ENCODE measurements around the gene NT5C.
A peak's percentile ranks its signal among the peaks of the same experiment; 100 is the strongest.
"Not testable (repeated sequence)": the region's sequence is repeated elsewhere in the genome, so short reads cannot be mapped to it uniquely, and the experiment has no call there.

The NT5C gene

DNA sequence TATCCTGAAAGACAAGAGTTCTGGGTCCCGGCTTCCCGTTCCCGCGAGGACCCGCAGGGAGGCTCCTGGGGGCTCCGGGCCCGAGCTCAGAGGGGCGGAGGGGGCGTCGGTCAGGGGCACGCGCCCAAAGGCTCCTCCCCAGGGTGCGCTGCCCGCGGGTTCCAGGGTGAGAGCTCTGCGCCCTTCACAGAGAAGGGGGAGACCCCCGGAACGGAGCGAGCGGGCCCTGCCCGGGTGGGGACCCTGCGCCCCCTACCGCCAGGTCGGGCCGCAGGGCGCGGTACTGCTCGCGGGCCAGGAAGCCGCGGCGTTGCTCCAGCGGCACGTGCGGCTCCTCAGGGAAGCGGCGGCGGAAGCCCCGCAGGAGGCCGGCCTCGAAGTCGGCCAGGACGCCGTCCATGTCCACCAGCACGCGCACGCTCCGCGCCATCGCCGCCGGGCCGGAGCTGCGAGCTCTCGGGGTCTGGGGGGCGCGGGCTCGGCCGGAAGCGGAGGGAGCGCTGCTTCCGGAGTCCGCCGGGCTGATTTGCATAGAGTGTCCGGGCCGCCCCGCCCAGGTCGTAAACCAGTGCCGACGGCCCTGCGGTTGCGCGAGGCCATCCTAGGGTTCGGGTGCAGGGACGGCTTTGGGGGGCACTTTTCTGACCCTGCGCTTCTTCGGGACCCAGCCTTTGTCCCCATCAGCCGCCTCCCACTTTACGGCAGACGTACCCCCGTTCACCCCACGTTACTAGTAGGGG lies at the start of gene NT5C:
NT5C (minus strand) TSS at position 465 of the 740 bp plus-strand sequence; CDS start at position 430, 35 bp downstream.
- Histone ChIP-seq H3K36me3 (ENCODE audit: control insufficient read depth, insufficient read depth, low read length) (peaks cover 26% of the 10 kb centered on the region), H3K4me1 (ENCODE audit: control insufficient read depth, insufficient read depth, low read length) (peaks cover 2% of the 10 kb centered on the region), H3K9ac (ENCODE audit: low read depth, low read length) (peak within 1 kb of the TSS; percentile 94), H3K27me3 (ENCODE audit: control insufficient read depth, insufficient read depth, low read length) (no peaks in the 10 kb centered on the region), H3K4me3 (ENCODE audit: low read depth, low read length) (peak within 1 kb of the TSS; percentile 71), H3K9me3 (ENCODE audit: control insufficient read depth, insufficient read depth, low read length) (no peaks in the 10 kb centered on the region)

DNA sequence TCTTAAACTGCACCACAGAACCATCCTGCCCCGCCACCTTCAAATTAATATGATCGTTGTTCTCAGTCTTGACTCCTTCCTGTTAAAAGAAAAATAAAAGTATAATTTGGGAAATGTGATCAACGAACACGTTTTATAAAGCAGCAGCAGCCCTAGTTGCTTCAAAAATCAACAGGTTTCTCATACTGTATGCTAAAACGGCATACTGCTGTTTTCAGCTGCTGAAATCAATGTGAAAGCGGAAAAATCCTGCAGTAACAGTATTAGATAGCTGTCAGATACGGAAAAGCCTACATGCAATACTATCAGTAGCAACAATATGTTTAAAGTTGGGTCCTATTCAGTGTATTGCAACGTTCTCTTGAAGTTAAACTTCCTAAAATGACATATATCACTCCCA lies 49.6 kb upstream of the NT5C start:
- Histone ChIP-seq H3K27me3 (ENCODE audit: control insufficient read depth, insufficient read depth, low read length) (no peaks in the 10 kb centered on the region), H3K4me1 (ENCODE audit: control insufficient read depth, insufficient read depth, low read length) (peaks cover 6% of the 10 kb centered on the region), H3K4me3 (ENCODE audit: low read depth, low read length) (peak overlapping the region; percentile 89), H3K9me3 (ENCODE audit: control insufficient read depth, insufficient read depth, low read length) (no peaks in the 10 kb centered on the region), H3K36me3 (ENCODE audit: control insufficient read depth, insufficient read depth, low read length) (peaks cover 25% of the 10 kb centered on the region), H3K9ac (ENCODE audit: low read depth, low read length) (no peak overlapping the region)

DNA sequence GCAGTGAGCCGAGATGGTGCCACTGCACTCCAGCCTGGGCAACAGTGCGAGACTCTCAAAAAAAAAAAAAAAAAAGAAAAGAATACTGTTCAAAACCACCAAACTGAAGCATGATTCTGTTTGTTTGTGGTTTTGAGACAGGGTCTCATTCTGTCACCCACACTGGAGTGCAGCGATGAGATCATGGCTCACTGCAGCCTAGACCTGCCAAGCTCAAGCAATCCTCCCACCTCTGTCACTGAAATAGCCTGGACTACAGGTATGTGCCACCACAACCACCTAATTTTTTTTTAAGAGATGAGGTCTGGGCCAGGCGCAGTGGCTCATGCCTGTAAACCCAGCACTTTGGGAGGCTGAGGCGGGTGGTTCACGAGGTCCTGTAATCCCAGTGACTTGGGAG lies 46.9 kb upstream of the NT5C start:
- no peak overlapping the region for H3K4me3 ChIP-seq (ENCODE audit: low read depth, low read length)
- no peaks in the 10 kb centered on the region for H3K9me3 ChIP-seq (ENCODE audit: control insufficient read depth, insufficient read depth, low read length)
- H3K9ac ChIP-seq (ENCODE audit: low read depth, low read length) = no peak overlapping the region
- H3K27me3 ChIP-seq (ENCODE audit: control insufficient read depth, insufficient read depth, low read length) = no peaks in the 10 kb centered on the region
- H3K4me1 ChIP-seq (ENCODE audit: control insufficient read depth, insufficient read depth, low read length) = peaks cover 6% of the 10 kb centered on the region
- H3K36me3 ChIP-seq (ENCODE audit: control insufficient read depth, insufficient read depth, low read length) = peaks cover 43% of the 10 kb centered on the region

DNA sequence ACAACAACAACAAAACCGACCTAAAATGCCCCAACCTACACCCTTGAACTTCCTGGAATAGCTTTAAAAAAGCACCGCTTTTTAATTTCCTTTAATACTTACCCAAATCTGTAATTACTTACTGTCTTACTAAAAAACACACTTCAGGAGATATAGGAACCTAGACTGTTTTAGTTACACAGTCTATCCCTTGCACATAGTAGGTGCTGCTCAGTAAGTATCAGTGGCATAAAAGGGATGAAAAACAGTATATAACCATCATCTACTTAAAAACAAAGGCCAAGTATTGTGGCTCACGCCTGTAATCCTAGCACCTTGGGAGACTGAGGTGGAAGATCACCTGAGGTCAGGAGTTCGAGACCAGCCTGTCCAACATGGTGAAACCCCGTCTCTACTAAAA lies 45.1 kb upstream of the NT5C start:
- Histone ChIP-seq H3K4me1 (ENCODE audit: control insufficient read depth, insufficient read depth, low read length) (peaks cover 6% of the 10 kb centered on the region), H3K4me3 (ENCODE audit: low read depth, low read length) (no peak overlapping the region), H3K9ac (ENCODE audit: low read depth, low read length) (no peak overlapping the region), H3K9me3 (ENCODE audit: control insufficient read depth, insufficient read depth, low read length) (no peaks in the 10 kb centered on the region), H3K36me3 (ENCODE audit: control insufficient read depth, insufficient read depth, low read length) (peaks cover 47% of the 10 kb centered on the region), H3K27me3 (ENCODE audit: control insufficient read depth, insufficient read depth, low read length) (no peaks in the 10 kb centered on the region)

DNA sequence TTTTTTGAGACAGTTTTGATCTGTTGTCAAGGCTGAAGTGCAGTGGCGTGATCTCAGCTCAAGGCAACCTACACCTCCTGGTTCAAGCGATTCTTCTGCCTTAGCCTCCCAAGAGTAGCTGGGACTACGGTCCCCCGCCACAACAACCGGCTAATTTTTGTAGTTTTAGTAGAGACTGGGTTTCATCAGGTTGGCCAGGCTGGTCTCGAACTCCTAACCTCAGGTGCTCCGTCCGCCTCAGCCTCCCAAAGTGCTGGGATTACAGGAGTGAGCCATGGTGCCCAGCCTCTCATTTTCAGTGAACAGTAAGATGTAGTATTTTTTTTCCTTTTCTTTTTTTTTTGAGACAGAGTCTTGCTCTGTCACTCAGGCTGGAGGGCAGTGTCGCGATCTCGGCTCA lies 43.5 kb upstream of the NT5C start:
- Histone ChIP-seq H3K27me3 (ENCODE audit: control insufficient read depth, insufficient read depth, low read length) (no peaks in the 10 kb centered on the region), H3K36me3 (ENCODE audit: control insufficient read depth, insufficient read depth, low read length) (peaks cover 41% of the 10 kb centered on the region), H3K9me3 (ENCODE audit: control insufficient read depth, insufficient read depth, low read length) (no peaks in the 10 kb centered on the region), H3K4me1 (ENCODE audit: control insufficient read depth, insufficient read depth, low read length) (no peaks in the 10 kb centered on the region), H3K9ac (ENCODE audit: low read depth, low read length) (no peak overlapping the region), H3K4me3 (ENCODE audit: low read depth, low read length) (no peak overlapping the region)

- Histone ChIP-seq H3K9me3 (ENCODE audit: control insufficient read depth, insufficient read depth, low read length) (no peaks in the 10 kb centered on the region), H3K4me1 (ENCODE audit: control insufficient read depth, insufficient read depth, low read length) (no peaks in the 10 kb centered on the region), H3K27me3 (ENCODE audit: control insufficient read depth, insufficient read depth, low read length) (no peaks in the 10 kb centered on the region), H3K4me3 (ENCODE audit: low read depth, low read length) (no peak overlapping the region), H3K9ac (ENCODE audit: low read depth, low read length) (no peak overlapping the region), H3K36me3 (ENCODE audit: control insufficient read depth, insufficient read depth, low read length) (peaks cover 37% of the 10 kb centered on the region)
Measured at GRCh38 chr17:75173526-75173925, 42.0 kb upstream of the NT5C start.

- H3K36me3 ChIP-seq (ENCODE audit: control insufficient read depth, insufficient read depth, low read length) = peaks cover 23% of the 10 kb centered on the region
- no peaks in the 10 kb centered on the region for H3K4me1 ChIP-seq (ENCODE audit: control insufficient read depth, insufficient read depth, low read length)
- H3K4me3 ChIP-seq (ENCODE audit: low read depth, low read length) = no peak overlapping the region
- H3K9me3 ChIP-seq (ENCODE audit: control insufficient read depth, insufficient read depth, low read length) = no peaks in the 10 kb centered on the region
- no peaks in the 10 kb centered on the region for H3K27me3 ChIP-seq (ENCODE audit: control insufficient read depth, insufficient read depth, low read length)
- no peak overlapping the region for H3K9ac ChIP-seq (ENCODE audit: low read depth, low read length)
Measured at GRCh38 chr17:75168998-75169397, 37.5 kb upstream of the NT5C start.

DNA sequence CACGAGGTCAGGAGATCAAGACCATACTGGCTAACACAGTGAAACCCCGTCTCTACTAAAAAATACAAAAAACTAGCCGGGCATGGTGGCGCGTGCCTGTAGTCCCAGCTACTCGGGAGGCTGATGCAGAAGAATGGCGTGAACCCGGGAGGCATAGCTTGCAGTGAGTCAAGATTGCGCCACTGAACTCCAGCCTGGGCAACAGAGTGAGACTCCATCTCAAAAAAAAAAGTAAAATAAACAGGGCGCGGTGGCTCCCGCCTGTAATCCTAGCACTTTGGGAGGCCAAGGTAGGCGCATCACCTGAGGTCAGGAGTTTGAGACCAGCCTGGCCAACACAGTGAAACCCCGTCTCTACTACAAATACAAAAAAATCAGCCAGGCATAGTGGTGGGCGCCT lies 33.1 kb upstream of the NT5C start:
- H3K4me3 ChIP-seq (ENCODE audit: low read depth, low read length); H3K9ac ChIP-seq (ENCODE audit: low read depth, low read length); H3K9me3 ChIP-seq (ENCODE audit: control insufficient read depth, insufficient read depth, low read length); H3K27me3 ChIP-seq (ENCODE audit: control insufficient read depth, insufficient read depth, low read length); H3K4me1 ChIP-seq (ENCODE audit: control insufficient read depth, insufficient read depth, low read length): not testable (repeated sequence)
- peaks cover 13% of the 10 kb centered on the region for H3K36me3 ChIP-seq (ENCODE audit: control insufficient read depth, insufficient read depth, low read length)

GRCh38 chr17:75163074-75163473 lies 31.5 kb upstream of the NT5C start:
- no peak overlapping the region for H3K9ac ChIP-seq (ENCODE audit: low read depth, low read length)
- no peaks in the 10 kb centered on the region for H3K27me3 ChIP-seq (ENCODE audit: control insufficient read depth, insufficient read depth, low read length)
- H3K4me1 ChIP-seq (ENCODE audit: control insufficient read depth, insufficient read depth, low read length) = no peaks in the 10 kb centered on the region
- H3K4me3 ChIP-seq (ENCODE audit: low read depth, low read length) = no peak overlapping the region
- H3K36me3 ChIP-seq (ENCODE audit: control insufficient read depth, insufficient read depth, low read length) = peaks cover 9% of the 10 kb centered on the region
- no peaks in the 10 kb centered on the region for H3K9me3 ChIP-seq (ENCODE audit: control insufficient read depth, insufficient read depth, low read length)

- H3K27me3 ChIP-seq (ENCODE audit: control insufficient read depth, insufficient read depth, low read length) = no peaks in the 10 kb centered on the region
- H3K4me3 ChIP-seq (ENCODE audit: low read depth, low read length) = no peak overlapping the region
- no peaks in the 10 kb centered on the region for H3K4me1 ChIP-seq (ENCODE audit: control insufficient read depth, insufficient read depth, low read length)
- H3K9me3 ChIP-seq (ENCODE audit: control insufficient read depth, insufficient read depth, low read length) = no peaks in the 10 kb centered on the region
- H3K36me3 ChIP-seq (ENCODE audit: control insufficient read depth, insufficient read depth, low read length) = no peaks in the 10 kb centered on the region
- H3K9ac ChIP-seq (ENCODE audit: low read depth, low read length) = no peak overlapping the region
Measured at GRCh38 chr17:75160211-75160610, 28.7 kb upstream of the NT5C start.

DNA sequence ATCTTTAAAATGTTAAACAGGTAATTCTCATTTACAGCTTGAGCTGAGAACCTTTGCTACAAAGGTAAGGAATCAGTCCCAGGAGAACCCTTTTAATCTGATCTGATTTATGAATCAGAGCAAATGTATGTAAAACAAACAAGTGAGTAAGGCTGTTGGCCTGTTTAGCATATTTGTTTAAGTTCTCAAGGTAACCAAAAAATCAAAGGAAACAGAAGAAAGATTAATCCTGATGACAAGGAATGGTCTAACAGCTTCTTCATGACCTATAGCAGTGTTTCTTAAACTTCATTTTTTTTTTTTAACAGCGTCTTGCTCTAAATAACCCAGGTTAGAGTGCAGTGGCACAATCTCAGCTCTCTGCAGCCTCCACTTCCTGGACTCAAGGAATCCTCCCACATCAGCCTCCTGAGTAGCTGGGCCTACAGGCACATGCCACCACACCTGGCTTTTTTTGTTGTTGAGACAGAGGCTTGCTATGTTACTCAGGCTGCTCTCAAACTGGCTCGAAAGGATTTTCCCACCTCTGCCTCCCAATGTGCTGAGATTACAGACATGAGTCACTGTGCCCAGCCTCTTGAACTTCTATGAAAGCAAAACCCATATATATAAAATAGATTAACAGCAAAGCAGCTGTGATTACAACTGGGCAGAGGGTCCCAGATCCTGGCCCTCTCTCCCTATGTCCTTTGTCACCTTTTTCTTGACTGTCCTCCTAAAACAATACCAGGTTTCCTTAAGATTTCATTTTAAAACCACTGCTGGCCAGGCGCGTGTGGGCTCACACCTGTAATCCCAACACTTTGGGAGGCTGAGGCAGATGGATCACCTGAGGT lies 27.9 kb upstream of the NT5C start:
- no peaks in the 10 kb centered on the region for H3K9me3 ChIP-seq (ENCODE audit: control insufficient read depth, insufficient read depth, low read length)
- H3K4me3 ChIP-seq (ENCODE audit: low read depth, low read length) = no peak overlapping the region
- no peaks in the 10 kb centered on the region for H3K27me3 ChIP-seq (ENCODE audit: control insufficient read depth, insufficient read depth, low read length)
- peaks cover 6% of the 10 kb centered on the region for H3K4me1 ChIP-seq (ENCODE audit: control insufficient read depth, insufficient read depth, low read length)
- H3K9ac ChIP-seq (ENCODE audit: low read depth, low read length) = no peak overlapping the region
- no peaks in the 10 kb centered on the region for H3K36me3 ChIP-seq (ENCODE audit: control insufficient read depth, insufficient read depth, low read length)

DNA sequence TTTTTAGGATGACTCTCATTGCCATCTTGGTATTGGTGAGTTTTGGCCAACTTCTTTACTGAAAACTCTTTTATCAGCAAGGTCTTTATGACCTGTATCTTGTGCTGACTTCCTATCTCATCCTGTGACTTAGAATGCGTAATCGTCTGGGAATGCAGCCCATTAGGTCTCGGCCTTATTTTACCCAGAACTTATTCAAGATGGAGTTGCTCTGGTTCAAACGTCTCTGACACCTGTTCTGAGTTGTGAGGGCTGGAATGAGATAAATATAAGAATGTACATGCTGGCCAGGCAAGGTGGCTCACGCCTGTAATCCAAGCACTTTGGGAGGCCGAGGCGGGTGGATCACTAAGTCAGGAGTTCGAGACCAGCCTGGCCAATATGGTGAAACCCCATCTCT lies 26.9 kb upstream of the NT5C start:
- H3K9ac ChIP-seq (ENCODE audit: low read depth, low read length); H3K27me3 ChIP-seq (ENCODE audit: control insufficient read depth, insufficient read depth, low read length); H3K4me3 ChIP-seq (ENCODE audit: low read depth, low read length); H3K36me3 ChIP-seq (ENCODE audit: control insufficient read depth, insufficient read depth, low read length); H3K4me1 ChIP-seq (ENCODE audit: control insufficient read depth, insufficient read depth, low read length); H3K9me3 ChIP-seq (ENCODE audit: control insufficient read depth, insufficient read depth, low read length): not testable (repeated sequence)

Data from iPS-15b (cell line).